GM21737 (cell line): ENCODE measurements around the gene NRXN3.

ENCODE experiments used
- ATAC-seq: cut with Tn5 transposase; IDR thresholded peaks from one replicate; pipeline ENCODE4 v1.9.1; 2021; ENCODE audit warnings: mild to moderate bottlenecking, moderate library complexity; ENCODE audit not compliant: unreplicated experiment

Gene NRXN3

DNA sequence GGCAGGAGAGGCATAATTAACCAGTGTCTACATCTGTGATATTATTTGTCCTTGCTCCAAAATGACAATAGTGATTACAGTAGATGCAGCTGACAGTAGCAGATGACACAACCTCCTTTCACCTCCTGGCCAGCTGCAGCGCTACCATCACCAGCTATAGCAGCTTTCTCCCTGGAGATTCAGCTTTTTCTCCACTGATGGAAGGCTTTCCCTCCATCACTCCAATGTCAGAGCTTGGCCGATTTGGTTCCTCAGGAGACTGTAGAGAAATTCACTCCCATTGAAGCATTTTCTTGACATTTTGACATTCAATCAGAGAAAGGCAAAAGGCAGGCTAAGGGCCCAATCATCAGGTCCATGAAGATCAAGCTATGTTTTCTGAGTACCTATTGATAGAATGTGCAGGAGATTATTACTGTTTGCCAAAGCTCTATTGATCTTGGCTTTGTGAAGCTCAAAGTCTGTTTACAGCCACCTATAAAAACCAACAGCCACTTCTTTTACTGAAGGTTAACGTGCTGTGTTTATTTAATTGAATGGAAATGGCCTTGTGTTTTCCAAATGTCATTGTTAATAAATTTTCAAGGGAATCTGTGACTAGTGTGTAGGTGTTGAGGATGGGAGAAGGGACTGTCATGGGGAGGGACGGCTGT, 1256.1 kb downstream of the NRXN3 start:
- no peak for ATAC-seq

DNA sequence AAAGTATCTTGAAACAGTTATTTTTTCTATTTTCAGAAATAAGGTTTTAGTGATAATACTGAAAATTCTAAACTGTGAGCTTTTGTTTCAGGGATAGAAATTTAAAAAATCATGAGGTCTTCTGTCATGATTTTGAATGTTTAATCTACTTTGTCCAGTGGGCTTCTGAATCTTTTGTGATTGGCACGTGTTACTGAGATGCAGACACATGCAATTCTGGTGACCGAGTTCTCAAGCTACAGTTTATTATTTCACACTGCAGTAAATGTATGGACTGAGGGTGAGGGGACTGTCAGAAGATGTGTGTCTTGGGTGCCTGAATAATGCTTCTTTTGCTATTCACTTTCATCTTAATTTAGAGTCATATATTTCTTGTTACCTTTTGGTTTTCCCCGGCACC, 1262.5 kb downstream of the NRXN3 start:
- ATAC-seq = no peak

DNA sequence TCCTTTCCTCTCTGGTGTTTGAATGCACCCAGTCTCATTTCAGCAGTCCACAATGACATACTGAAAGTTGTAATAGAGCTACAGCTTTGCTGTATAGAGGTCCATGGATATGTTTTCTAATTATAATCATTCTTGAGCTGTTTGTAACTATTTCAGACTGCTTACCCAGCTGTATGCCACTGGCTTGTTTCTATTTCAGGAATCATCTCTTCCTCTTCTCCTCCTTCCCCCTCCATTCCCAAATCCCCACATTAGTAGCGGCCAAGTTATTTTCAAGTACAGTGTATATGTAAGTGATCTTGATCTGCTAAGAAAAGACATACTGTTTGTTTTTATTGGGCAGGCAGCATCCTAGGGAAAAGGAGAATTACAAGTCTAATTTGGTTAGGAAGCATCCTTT, 1266.2 kb downstream of the NRXN3 start:
- ATAC-seq = no peak

DNA sequence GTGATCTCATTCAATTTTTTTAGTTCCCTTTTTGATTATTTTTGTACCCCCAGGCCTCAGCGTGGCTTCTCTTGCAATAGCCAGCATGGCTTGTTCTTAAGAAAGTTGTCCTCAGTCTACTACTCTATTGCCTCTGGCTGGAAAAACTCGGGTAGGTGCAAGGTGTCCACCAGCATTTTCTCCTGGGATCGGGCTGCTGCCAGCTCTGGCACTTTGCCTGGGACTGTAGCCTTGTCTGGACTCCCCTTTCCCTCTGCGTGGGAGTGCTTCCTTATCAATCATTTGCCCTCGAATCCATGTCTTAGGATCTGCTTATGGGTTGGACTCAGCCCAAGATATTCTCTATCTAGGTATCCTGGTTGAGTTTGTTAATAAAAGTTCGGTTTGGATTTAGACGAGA, 1267.8 kb downstream of the NRXN3 start:
- ATAC-seq = no peak

DNA sequence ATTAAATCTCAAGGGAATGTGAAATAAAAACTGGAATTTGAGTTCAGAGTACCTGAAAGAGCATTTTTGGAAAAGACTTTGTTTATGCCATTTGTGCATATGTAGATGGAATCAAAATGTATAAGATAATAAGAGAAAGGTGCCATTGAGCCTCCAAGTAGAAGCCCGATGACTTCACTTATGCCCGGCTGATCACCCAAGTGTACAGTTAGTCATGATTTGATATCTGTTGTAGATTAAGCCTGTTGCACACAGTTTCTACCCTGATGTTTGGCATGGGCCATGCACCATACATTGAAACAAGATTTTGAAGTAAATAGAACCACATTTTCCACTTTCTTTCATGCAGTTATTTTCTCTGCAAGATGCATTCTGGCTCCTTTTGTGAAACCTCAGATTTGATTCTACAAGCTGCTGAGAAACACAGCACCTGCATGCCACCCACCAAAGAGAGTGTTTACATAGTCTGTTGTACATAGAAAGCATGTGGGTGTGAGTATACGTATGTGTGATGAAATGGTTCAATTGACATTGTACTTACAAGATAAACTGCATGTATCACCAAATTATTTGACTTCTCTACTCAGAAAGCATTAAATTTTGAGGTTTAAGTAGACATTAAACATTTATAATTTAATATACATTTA, 1268.6 kb downstream of the NRXN3 start:
- no peak for ATAC-seq

- ATAC-seq = no peak
These were observed 1272.6 kb downstream of the NRXN3 start for GRCh38 chr14:79442786-79443185.

DNA sequence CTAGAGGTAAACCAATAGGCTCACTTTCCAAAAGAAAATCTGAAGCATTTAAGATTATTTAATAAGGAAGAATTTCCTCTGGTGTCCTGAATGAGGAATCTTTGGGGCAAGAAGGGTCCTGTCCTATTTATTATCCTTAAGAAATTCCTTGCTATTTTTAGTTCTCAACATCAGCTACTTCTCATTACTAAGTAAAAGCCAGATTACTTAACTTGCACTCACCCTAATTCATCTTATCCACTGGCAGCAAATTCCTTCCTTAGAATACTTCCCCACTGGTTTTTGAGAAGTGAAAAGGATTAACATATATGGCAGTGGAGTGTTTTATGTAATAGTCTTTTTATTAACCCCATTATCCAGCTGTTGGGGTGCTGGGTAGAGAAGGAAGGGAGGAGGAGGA, 1273.4 kb downstream of the NRXN3 start:
- ATAC-seq = no peak

DNA sequence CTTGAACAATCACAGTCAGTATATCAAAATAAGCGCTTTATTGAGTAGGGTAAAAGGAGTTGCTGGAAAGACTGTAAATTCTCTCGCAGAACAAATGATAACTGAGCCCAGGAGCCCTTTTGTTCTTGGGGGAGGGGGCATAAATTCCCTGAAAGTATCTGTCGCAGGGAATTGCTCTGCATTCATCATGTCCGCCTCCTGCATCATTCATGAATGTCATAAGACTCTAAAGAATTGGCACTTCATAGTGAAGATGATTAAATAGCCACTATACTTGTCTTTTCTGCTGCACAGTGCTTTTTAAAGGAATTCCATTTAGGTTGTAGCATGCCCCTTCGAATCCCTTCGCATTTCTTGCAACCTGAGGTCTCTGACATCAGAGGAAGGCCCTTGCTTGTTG, 1278.8 kb downstream of the NRXN3 start:
- no peak for ATAC-seq

DNA sequence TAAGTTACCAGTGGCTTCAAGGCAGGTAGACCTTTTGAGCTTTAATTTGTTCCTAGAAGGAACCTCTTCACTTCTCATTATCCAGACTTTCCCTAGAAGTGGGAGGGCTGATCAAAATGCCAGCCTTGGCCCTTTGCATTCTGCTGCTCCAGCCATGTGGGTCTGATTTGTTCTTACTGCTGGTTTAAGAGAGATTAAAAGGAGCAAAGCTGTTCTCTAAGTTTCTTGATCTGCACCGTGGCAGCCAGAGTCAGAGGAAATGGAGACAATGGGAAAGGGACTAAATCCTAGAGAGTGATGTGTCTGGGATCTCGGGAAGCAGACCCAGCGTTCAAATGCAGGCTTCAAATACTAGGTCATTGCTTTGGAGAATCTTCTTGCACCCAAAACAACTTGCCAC, 1281.4 kb downstream of the NRXN3 start:
- no peak for ATAC-seq

GRCh38 chr14:79453276-79453675, 1283.1 kb downstream of the NRXN3 start:
- ATAC-seq = no peak

- ATAC-seq = no peak
These were observed 1294.3 kb downstream of the NRXN3 start for GRCh38 chr14:79464468-79464867.

- ATAC-seq = no peak
These were observed 1295.5 kb downstream of the NRXN3 start for GRCh38 chr14:79465651-79466050.

- no peak for ATAC-seq
These were observed 1296.9 kb downstream of the NRXN3 start for GRCh38 chr14:79466938-79467527.

DNA sequence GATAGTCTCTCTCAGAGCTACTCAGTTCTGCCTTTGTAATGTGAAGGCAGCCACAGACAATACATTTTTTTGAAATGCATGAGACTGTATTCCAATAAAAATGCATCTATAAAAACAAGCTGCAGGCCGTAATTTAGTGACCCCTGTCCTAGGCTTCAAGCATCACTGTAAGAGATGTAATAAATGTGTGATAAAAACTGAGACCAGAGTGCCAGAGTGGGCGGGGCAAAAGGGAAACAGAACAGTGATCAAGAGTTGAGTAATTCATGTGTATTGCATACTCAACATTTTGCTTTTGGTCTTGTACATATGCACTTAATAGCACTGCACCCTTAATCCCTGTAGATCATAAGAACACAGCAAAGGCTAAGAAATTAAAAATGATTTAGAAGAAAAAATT, 1297.7 kb downstream of the NRXN3 start:
- ATAC-seq = no peak

DNA sequence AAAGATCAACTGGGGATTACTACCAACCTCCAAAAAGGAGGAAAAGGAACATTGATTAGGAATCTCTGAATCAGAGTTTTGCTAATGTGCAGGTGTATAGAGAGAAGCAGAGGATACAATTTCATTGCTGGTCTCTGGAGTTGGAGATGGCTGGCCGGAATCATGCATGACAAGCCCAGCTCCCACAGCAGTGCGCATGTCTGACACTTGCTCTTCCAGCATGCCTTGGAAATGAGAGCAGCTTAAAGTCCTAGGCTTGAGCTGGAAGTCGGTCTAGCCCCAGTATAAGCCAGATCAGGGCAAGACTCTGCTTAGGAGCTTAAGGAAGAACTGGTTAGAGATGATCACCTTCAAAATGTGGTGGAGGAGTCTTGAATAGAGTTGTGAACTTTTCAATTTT, 1298.3 kb downstream of the NRXN3 start:
- no peak for ATAC-seq

- ATAC-seq = no peak
These were observed 1303.5 kb downstream of the NRXN3 start for GRCh38 chr14:79473651-79474050.

GRCh38 chr14:79475887-79476532, 1305.8 kb downstream of the NRXN3 start:
- ATAC-seq = no peak

DNA sequence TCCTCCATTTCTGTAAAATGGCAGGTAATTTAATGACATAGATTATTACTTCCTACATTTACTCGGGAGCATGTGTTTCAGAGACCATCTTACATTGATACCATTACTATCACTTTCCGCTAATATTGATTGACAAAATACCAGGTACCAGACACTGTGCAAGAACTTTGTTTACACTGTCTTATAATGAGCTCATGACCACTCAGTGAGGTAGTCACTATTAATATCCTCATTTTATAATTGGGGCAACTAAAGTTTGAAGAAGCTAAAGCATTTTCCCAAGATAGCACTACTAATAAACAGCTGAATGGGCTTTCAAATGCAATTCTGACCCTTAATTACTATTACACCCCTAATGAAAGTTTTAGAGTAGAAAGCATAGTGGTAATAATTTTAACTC, 1306.4 kb downstream of the NRXN3 start:
- ATAC-seq = no peak

GRCh38 chr14:79480212-79480611, 1310.0 kb downstream of the NRXN3 start:
- ATAC-seq = no peak

DNA sequence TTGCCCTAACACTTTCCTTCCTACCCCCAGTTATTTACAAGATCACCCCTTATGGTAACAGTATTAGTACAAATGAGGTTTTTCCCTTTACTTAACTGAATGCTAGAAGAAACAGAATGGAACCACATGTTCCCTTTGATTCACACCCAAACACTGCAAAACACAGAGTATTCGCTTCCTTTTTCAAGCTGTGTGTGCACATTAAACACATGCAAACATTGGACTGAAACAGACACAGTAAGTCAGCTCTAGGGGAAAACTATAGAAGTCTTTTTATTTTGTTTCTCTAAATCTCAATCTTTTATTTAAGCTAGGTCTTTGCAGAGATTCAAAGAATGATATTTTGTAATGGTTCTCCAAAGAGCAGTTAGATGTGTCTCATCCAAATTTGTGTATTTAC, 1312.7 kb downstream of the NRXN3 start:
- no peak for ATAC-seq

DNA sequence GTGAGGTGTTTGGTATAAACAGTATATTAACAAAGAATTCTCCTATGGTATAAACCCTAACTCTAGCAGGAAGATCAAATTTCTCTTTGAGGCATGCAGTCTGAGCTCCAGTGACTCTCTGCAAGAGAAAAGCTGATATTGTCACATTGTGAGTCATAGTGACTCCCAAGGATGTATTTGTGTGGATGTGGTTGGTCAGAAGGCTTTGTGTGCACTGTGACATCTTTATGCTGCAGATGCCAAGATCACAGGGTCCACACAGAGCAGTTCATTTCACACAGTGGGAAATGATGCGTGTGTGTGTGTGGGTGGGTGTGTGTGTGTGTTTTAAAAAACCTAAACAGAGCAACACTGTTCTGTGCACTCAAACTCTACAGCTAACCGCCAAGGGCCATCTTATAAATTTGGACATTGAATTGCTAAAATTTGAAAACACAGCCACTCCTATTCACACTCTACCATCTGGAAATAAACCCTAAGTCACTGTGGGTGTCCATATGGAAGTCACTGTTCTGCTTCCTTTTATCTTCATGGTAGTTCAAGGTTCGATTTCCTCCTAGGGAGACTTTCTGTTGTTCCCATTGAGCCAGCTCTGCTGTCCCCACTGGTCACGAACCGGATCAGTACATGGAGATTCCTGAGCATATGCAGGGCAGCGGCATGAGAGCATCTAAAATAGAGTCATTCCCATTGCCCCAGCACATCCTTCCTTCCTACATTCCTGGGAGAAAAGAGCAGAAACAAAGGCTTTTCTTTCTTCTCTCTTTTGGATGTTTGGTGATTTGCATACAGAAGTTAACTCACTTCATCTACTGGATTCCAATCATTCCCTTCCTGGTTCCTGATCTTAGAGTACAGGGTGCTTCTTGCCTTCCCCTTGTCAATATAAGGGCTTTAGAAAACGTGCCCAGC, 1313.6 kb downstream of the NRXN3 start:
- ATAC-seq = no peak
